ENCODE data around the gene PLK2.

GRCh38 chr5:58486290-58486689 is 26.4 kb upstream of the PLK2 start:
- no peak for TF ChIP-seq CTCF (IDR thresholded peaks at IDR 0.05; ENCODE audit: low read depth, low read length)
- no peak for TF ChIP-seq EZH2phosphoT487 (IDR thresholded peaks at IDR 0.05; ENCODE audit: low read depth)
